Mesodermal cell (in vitro differentiated cells): ENCODE results near the gene LRMDA.

Source experiments
- H3K27ac ChIP-seq: 2 replicates; pipeline ENCODE4 v1.7.0; 2013; ENCODE audit warnings: mild to moderate bottlenecking, low read depth, low read length, moderate library complexity; ENCODE audit not compliant: severe bottlenecking
- H3K36me3 ChIP-seq: 2 replicates; pipeline ENCODE4 v1.7.1; 2013; ENCODE audit warnings: mild to moderate bottlenecking, low read length, moderate library complexity; ENCODE audit not compliant: control insufficient read depth, insufficient read depth
- H3K4me1 ChIP-seq: one replicate; pipeline ENCODE4 v1.7.1; 2013; ENCODE audit warnings: mild to moderate bottlenecking, low read length; ENCODE audit not compliant: insufficient read depth, control insufficient read depth, poor library complexity, severe bottlenecking
- H3K4me3 ChIP-seq: 2 replicates; pipeline ENCODE4 v1.7.0; 2013; ENCODE audit warnings: low read length, control low read depth, mild to moderate bottlenecking; ENCODE audit not compliant: insufficient read depth, poor library complexity, severe bottlenecking; ENCODE audit errors: extremely low read depth
- H3K9me3 ChIP-seq: 2 replicates; pipeline ENCODE4 v1.7.1; 2013; ENCODE audit warnings: mild to moderate bottlenecking, low read length, moderate library complexity; ENCODE audit not compliant: control insufficient read depth
- WGBS, 2 experiments: methylation state at CpG; one replicate each; pipeline ENCODE4 v1.1.5; 2013; ENCODE audit warnings: missing lambda C conversion rate in 2 of 2; ENCODE audit not compliant: insufficient coverage in 2 of 2; 5-methylcytosine and 5-hydroxymethylcytosine counted together

LRMDA gene

GRCh38 chr10:76303682-76304316, 872.4 kb downstream of the LRMDA start:
- H3K4me3 ChIP-seq: no peak overlapping the region
- no peaks in the 10 kb centered on the region for H3K36me3 ChIP-seq
- WGBS, 2 experiments: 0 to 10% methylated on average over 2 to 6 of the region's 8 CpGs
- H3K27ac ChIP-seq: peak overlapping the region; percentile 57
- peaks cover 28% of the 10 kb centered on the region for H3K4me1 ChIP-seq
- H3K9me3 ChIP-seq: no peaks in the 10 kb centered on the region

GRCh38 chr10:76305930-76306615, 874.6 kb downstream of the LRMDA start:
- peaks cover 22% of the 10 kb centered on the region for H3K4me1 ChIP-seq
- H3K4me3 ChIP-seq: no peak overlapping the region
- WGBS, 2 experiments: 0% methylated on average over 1 of the region's 1 CpG; no CpG with 5 or more reads in 1 of the 2 experiments
- no peak overlapping the region for H3K27ac ChIP-seq
- no peaks in the 10 kb centered on the region for H3K9me3 ChIP-seq
- H3K36me3 ChIP-seq: no peaks in the 10 kb centered on the region

- no peaks in the 10 kb centered on the region for H3K36me3 ChIP-seq
- H3K9me3 ChIP-seq: no peaks in the 10 kb centered on the region
- H3K4me3 ChIP-seq: no peak overlapping the region
- H3K4me1 ChIP-seq: peaks cover 20% of the 10 kb centered on the region
- no peak overlapping the region for H3K27ac ChIP-seq
Observed at GRCh38 chr10:76306856-76307255, 875.4 kb downstream of the LRMDA start.

GRCh38 chr10:76309070-76309469, 877.6 kb downstream of the LRMDA start:
- H3K36me3 ChIP-seq: no peaks in the 10 kb centered on the region
- H3K27ac ChIP-seq: no peak overlapping the region
- peaks cover 3% of the 10 kb centered on the region for H3K4me1 ChIP-seq
- no peaks in the 10 kb centered on the region for H3K9me3 ChIP-seq
- H3K4me3 ChIP-seq: no peak overlapping the region
- WGBS, 2 experiments: 55 to 59% methylated on average over 7 of the region's 7 CpGs

- H3K4me1 ChIP-seq: peaks cover 3% of the 10 kb centered on the region
- H3K4me3 ChIP-seq: no peak overlapping the region
- no peak overlapping the region for H3K27ac ChIP-seq
- WGBS, 2 experiments: 90 to 92% methylated on average over 1 to 5 of the region's 7 CpGs
- no peaks in the 10 kb centered on the region for H3K9me3 ChIP-seq
- no peaks in the 10 kb centered on the region for H3K36me3 ChIP-seq
Observed at GRCh38 chr10:76309741-76310587, 878.5 kb downstream of the LRMDA start.

GRCh38 chr10:76310588-76311080, 879.2 kb downstream of the LRMDA start:
- Histone ChIP-seq H3K27ac (no peak overlapping the region), H3K36me3 (no peaks in the 10 kb centered on the region), H3K4me1 (no peaks in the 10 kb centered on the region), H3K9me3 (no peaks in the 10 kb centered on the region), H3K4me3 (no peak overlapping the region)
- WGBS, 2 experiments: no CpG with 5 or more reads among the region's 1 CpG

- H3K4me1 ChIP-seq: no peaks in the 10 kb centered on the region
- 85 to 100% methylated on average over 3 of the region's 4 CpGs for WGBS, 2 experiments
- H3K9me3 ChIP-seq: peaks cover 8% of the 10 kb centered on the region
- H3K27ac ChIP-seq: no peak overlapping the region
- no peaks in the 10 kb centered on the region for H3K36me3 ChIP-seq
- no peak overlapping the region for H3K4me3 ChIP-seq
Observed at GRCh38 chr10:76311752-76312636, 880.6 kb downstream of the LRMDA start.

GRCh38 chr10:76315240-76315639, 883.8 kb downstream of the LRMDA start:
- H3K9me3 ChIP-seq: peaks cover 10% of the 10 kb centered on the region
- H3K36me3 ChIP-seq: no peaks in the 10 kb centered on the region
- H3K4me1 ChIP-seq: no peaks in the 10 kb centered on the region
- H3K27ac ChIP-seq: no peak overlapping the region
- no peak overlapping the region for H3K4me3 ChIP-seq
- WGBS, 2 experiments: 93 to 95% methylated on average over 6 to 13 of the region's 14 CpGs

GRCh38 chr10:76316234-76316633, 884.8 kb downstream of the LRMDA start:
- Histone ChIP-seq H3K36me3 (no peaks in the 10 kb centered on the region), H3K4me3 (no peak overlapping the region), H3K27ac (no peak overlapping the region), H3K9me3 (peaks cover 10% of the 10 kb centered on the region), H3K4me1 (no peaks in the 10 kb centered on the region)
- WGBS, 2 experiments: 94 to 96% methylated on average over 11 to 12 of the region's 12 CpGs

GRCh38 chr10:76317078-76317477, 885.7 kb downstream of the LRMDA start:
- Histone ChIP-seq H3K4me1 (no peaks in the 10 kb centered on the region), H3K4me3 (no peak overlapping the region), H3K27ac (no peak overlapping the region), H3K9me3 (peaks cover 10% of the 10 kb centered on the region), H3K36me3 (no peaks in the 10 kb centered on the region)
- WGBS, 2 experiments: 83 to 89% methylated on average over 1 to 2 of the region's 4 CpGs
